Neutrophil (primary cell): ENCODE data around the gene ITGB1.
A peak's percentile ranks its signal among the peaks of the same experiment; 100 is the strongest.

Experiments
- H3K27ac ChIP-seq: fragments of 200-600 bp; sonication (generic); 2 replicates; pipeline ENCODE4 v1.5.1; 2016; ENCODE audit warnings: mild to moderate bottlenecking, moderate library complexity
- H3K27me3 ChIP-seq: fragments of 200-600 bp; sonication (generic); 2 replicates; pipeline ENCODE4 v1.6.0; 2016; ENCODE audit warnings: mild to moderate bottlenecking
- H3K36me3 ChIP-seq: fragments of 200-600 bp; sonication (generic); 2 replicates; pipeline ENCODE4 v1.5.1; 2017
- H3K4me1 ChIP-seq, 2 experiments: fragments of 200-600 bp in 1 of 2; sonication (generic) in 1 of 2; 1 replicate in 1 of 2; 2 replicates in 1 of 2; pipeline versions ENCODE4 v1.5.1 to v1.6.1; 2013 to 2016; ENCODE audit warnings: low read depth in 1 of 2, low read length in 1 of 2, mild to moderate bottlenecking in 1 of 2, moderate library complexity in 1 of 2; ENCODE audit not compliant: control insufficient read depth in 1 of 2, insufficient read depth in 1 of 2
- H3K4me3 ChIP-seq, 2 experiments: fragments of 200-600 bp in 1 of 2; sonication (generic) in 1 of 2; 1 replicate in 1 of 2; 2 replicates in 1 of 2; pipeline ENCODE4 v1.5.1; 2013 to 2016; ENCODE audit warnings: low read depth in 1 of 2, low read length in 1 of 2, mild to moderate bottlenecking in 1 of 2, moderate library complexity in 1 of 2
- H3K9me3 ChIP-seq: fragments of 200-600 bp; sonication (generic); 2 replicates; pipeline ENCODE4 v1.5.1; 2016
- TF ChIP-seq, protein P1 (sequence below): fragments of 200-600 bp; sonication (generic); IDR thresholded peaks from 2 replicates; pipeline ENCODE4 v1.5.1; 2016; ENCODE audit warnings: antibody characterized with exemption

ITGB1 gene

GRCh38 chr10:32939296-32940111 is 18.5 kb downstream of the ITGB1 start:
- H3K36me3 ChIP-seq, result no peaks in the 10 kb centered on the region
- H3K27ac ChIP-seq, result no peak overlapping the region
- H3K4me3 ChIP-seq, result no peak overlapping the region
- no peaks in the 10 kb centered on the region for H3K9me3 ChIP-seq
- H3K27me3 ChIP-seq, result no peaks in the 10 kb centered on the region
- peaks cover 13 to 15% of the 10 kb centered on the region in 2 experiments for H3K4me1 ChIP-seq
- TF ChIP-seq, protein P1, sequence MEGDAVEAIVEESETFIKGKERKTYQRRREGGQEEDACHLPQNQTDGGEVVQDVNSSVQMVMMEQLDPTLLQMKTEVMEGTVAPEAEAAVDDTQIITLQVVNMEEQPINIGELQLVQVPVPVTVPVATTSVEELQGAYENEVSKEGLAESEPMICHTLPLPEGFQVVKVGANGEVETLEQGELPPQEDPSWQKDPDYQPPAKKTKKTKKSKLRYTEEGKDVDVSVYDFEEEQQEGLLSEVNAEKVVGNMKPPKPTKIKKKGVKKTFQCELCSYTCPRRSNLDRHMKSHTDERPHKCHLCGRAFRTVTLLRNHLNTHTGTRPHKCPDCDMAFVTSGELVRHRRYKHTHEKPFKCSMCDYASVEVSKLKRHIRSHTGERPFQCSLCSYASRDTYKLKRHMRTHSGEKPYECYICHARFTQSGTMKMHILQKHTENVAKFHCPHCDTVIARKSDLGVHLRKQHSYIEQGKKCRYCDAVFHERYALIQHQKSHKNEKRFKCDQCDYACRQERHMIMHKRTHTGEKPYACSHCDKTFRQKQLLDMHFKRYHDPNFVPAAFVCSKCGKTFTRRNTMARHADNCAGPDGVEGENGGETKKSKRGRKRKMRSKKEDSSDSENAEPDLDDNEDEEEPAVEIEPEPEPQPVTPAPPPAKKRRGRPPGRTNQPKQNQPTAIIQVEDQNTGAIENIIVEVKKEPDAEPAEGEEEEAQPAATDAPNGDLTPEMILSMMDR, result no peak

DNA sequence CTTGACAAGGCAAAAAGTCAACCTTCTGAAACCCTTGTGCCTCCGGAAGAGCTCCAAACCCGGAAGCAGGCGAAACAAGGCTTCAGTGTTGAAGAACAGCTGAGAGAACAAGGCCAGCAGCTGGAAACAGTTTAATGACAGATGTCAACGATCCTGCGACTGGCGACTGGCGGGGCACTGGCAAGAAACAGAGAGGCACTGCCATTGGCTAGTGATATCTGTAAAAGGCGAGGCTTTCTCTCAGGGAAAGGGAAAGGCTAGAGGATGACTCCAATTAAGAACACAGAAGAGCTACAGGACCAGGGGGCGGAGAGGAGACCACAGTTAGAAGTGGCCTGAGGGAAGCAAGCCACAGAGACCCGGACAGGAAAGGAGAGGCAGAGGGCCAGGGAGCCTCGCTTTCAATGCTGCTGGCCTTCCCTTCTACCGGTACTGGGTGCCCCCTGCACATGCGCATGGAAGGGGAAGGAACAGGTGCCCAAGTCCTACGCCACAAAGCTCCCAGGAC is 19.4 kb downstream of the ITGB1 start:
- H3K9me3 ChIP-seq, result no peaks in the 10 kb centered on the region
- peaks cover 5% of the 10 kb centered on the region for H3K36me3 ChIP-seq
- no peaks in the 10 kb centered on the region for H3K27me3 ChIP-seq
- peak overlapping the region in 1 of 2 experiments; percentile 24 for H3K4me3 ChIP-seq
- TF ChIP-seq, protein P1, result no peak
- H3K27ac ChIP-seq, result peak overlapping the region; percentile 22
- H3K4me1 ChIP-seq, result peaks cover 13 to 15% of the 10 kb centered on the region in 2 experiments

DNA sequence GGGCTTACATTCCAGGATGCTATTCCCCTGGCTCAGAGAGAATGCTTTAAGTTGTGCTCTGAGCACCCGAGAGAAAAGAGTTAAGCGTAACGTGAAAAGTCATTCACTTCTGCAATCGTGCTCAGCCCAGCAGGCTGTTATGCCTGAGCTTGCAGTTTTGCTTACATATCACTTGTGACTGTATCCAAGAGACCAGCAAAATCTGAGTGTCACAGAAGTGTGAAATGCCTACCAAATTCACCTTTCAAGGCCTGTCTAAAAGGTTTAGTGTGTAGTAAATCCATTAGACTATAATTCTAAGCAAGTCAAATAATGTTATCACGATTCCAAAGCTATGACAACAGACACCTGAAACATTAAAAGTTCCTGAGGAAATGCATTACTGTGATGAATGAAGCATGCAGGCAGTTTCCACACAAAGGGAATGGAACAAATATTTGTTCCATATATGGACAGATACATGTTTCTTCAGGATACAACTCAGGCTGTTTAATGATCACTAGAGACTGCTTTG is 20.1 kb downstream of the ITGB1 start:
- Histone ChIP-seq H3K4me3 (no peak overlapping the region), H3K9me3 (no peaks in the 10 kb centered on the region), H3K27ac (peak overlapping the region; percentile 22), H3K4me1 (peaks cover 13 to 15% of the 10 kb centered on the region in 2 experiments), H3K27me3 (no peaks in the 10 kb centered on the region), H3K36me3 (peaks cover 5% of the 10 kb centered on the region)
- TF ChIP-seq, protein P1, result no peak

DNA sequence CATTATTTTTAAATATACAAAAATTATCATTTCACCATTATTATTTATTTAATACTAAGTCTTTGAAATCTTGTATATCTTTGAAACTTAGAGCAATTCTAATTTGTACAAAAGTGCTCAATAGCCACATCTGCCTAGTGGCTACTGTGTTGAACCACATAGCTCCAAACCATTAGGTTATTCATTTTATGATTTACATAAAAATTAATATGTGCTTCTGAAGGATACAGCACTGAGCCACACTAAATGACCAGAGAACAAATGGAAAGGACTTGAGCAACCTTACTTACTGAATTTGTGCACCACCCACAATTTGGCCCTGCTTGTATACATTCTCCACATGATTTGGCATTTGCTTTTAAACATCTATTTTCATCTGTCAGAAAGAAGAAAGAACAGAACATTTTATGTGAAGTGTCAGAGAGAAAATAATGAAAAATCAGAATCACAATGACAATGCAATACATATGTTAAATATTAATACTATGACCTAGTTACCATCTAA is 25.8 kb downstream of the ITGB1 start:
- Histone ChIP-seq H3K36me3 (peaks cover 13% of the 10 kb centered on the region), H3K27ac (no peak overlapping the region), H3K4me1 (no peaks in the 10 kb centered on the region), H3K27me3 (no peaks in the 10 kb centered on the region), H3K4me3 (no peak overlapping the region), H3K9me3 (no peaks in the 10 kb centered on the region)
- TF ChIP-seq, protein P1, result no peak

GRCh38 chr10:32931593-32931992 is 26.4 kb downstream of the ITGB1 start:
- Histone ChIP-seq H3K27ac (no peak overlapping the region), H3K36me3 (peaks cover 18% of the 10 kb centered on the region), H3K9me3 (no peaks in the 10 kb centered on the region), H3K4me3 (no peak overlapping the region), H3K4me1 (no peaks in the 10 kb centered on the region), H3K27me3 (no peaks in the 10 kb centered on the region)
- TF ChIP-seq, protein P1, result no peak
